HG02870 (cell line): ENCODE data around the gene ERF.
A peak's percentile ranks its signal among the peaks of the same experiment; 100 is the strongest.
"Not testable (repeated sequence)": the region's sequence is repeated elsewhere in the genome, so short reads cannot be mapped to it uniquely, and the experiment has no call there.

Experiments
- ATAC-seq: cut with Tn5 transposase; IDR thresholded peaks from one replicate; pipeline ENCODE4 v1.9.1; 2021; ENCODE audit warnings: mild to moderate bottlenecking, moderate library complexity; ENCODE audit not compliant: unreplicated experiment

The ERF gene

DNA sequence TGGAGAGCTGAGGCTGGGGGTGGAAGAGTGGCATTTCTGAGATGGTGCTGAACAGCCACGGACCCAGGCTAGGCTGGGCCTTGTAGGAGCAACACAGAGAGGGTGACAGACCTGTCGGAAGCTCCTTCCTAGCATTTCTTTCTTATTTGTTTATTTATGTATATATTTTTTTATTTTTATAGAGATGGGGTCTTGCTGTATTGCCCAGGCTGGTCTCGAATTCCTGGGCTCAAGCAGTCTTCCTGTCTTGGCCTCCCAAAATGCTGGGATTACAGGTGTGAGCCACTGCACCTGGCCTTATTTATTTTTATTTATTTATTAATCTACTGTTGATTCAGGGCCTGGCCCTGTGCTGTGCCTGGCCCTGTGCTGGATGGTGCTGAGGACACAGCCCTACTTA lies 20.6 kb upstream of the ERF start:
- no peak for ATAC-seq

DNA sequence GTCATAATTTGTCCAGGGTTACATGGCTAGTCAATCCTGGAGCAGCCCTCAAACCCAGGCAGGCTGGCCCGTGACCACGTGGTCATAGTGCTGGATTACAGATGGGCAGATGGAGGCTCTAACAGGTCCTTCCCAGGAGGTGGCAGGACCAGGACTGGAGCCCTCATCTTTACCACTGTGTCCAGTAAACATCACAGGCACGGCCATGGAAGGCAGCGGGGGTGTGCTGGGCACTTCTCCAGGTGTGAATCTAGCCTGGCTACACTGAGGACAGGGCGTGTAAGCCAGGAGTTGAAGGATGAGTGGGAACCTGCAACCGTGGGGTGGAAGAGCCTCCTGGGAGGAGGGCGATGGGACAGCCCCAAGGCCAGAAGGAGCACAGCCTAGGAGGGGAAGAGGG lies 20.2 kb upstream of the ERF start:
- ATAC-seq = no peak

- ATAC-seq = no peak
Measured at GRCh38 chr19:42274065-42274682, 19.2 kb upstream of the ERF start.

DNA sequence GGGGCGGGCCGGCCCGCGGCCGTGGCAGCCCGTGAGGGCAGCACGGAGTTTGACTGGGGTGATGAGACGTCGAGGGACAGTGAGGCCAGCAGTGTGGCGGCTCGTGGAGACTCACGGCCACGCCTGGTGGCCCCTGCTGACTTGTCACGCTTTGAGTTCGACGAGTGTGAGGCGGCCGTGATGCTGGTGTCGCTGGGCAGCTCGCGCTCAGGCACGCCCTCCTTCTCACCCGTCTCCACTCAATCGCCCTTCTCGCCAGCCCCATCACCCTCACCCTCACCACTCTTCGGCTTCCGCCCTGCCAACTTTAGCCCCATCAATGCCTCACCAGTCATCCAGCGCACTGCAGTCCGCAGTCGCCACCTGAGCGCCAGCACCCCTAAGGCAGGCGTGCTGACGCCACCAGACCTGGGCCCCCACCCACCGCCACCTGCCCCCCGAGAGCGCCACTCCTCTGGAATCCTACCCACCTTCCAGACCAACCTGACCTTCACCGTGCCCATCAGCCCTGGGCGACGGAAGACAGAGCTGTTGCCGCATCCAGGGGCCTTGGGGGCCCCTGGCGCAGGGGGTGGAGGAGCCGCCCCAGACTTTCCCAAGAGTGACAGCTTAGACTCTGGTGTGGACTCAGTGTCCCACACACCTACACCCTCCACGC lies 18.6 kb upstream of the ERF start:
- no peak for ATAC-seq

- no peak for ATAC-seq
Measured at GRCh38 chr19:42272989-42273406, 18.1 kb upstream of the ERF start.

- no peak for ATAC-seq
Measured at GRCh38 chr19:42272535-42272897, 17.6 kb upstream of the ERF start.

GRCh38 chr19:42271861-42272534 lies 17.1 kb upstream of the ERF start:
- ATAC-seq = no peak

- ATAC-seq = no peak
Measured at GRCh38 chr19:42271045-42271419, 16.1 kb upstream of the ERF start.

DNA sequence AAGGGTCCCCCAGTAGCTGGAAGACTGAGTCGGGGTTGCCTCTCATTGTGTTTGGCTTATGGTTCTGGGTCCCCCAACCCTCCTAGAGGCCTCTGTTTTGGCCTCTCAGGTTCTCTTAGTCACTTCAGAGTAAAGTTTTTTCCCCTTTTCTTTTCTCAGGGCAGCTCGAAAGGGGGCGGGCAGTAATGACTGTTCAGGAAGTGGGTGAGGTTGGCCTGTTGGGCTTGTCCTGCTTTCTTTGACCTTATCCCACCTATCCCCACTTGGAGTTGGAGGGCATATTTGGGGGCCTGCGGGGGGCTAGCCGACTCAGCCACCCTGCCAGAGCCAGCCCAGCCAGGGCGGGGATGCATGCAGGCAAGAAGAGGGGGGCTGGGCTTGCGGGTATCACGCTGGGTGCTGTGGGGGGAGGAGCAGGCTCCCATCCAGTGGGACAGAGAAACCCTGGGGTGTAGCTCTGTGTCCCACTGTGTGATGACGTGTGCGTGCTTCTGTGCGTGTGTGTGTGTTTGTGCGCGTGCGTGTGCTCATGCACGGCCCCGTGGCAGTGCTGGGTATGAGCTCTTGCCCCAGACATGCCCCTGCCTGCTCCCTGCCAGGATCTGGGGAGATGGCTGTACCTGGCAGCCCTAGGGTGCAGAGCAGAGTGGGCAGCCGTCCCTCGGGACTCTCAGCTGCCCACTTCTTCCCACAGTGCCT lies 15.6 kb upstream of the ERF start:
- no peak for ATAC-seq

GRCh38 chr19:42269478-42270345 lies 14.8 kb upstream of the ERF start:
- no peak for ATAC-seq

DNA sequence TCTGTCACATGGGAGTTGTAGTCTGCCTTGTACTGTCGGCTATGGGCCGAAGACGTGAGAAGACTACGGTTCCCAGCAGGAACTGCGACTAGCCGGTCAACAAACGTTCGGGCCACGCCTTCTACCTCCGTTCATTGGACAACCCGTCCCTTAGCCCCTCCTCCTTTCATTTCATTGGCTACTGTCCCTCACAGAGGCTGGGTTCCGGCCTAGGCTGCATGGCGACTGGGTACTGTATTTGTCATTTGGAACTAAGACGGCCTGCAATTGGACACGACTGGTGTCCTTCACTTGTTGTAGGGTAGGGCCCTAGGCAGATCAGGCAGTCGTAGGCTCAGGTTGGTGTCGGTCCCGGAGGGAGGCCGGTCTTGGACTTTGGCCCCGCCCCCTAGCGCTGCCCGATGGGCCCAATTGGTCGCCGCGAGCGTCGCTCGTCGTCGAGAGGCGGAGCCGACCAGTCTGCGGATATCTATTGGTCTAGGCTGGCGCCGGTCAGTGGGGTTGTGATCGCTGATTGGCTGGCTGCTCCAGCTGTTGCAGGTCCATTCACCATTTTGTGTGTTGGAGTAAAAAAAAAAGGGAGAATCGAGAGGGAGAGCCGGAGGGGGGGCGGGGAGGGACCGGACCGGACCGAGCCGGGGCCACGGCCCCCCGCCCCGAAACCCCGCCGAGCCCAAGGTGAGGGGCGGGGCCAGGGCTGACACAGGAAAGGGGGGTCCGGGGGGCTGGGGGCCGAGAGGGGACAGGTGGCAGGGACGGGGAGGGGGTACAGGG lies 14.0 kb upstream of the ERF start, which contains the start of gene CIC:
Gene CIC (plus strand): TSS at position 549 of the 774 bp plus-strand sequence. CDS start 2,532 bp downstream, outside the sequence.
- peak; percentile 70 for ATAC-seq

GRCh38 chr19:42268142-42268703 lies 13.3 kb upstream of the ERF start:
- peak; percentile 51 for ATAC-seq

GRCh38 chr19:42267644-42268141 lies 12.8 kb upstream of the ERF start:
- ATAC-seq = no peak

- not testable (repeated sequence) for ATAC-seq
Measured at GRCh38 chr19:42266928-42267603, 12.1 kb upstream of the ERF start.

DNA sequence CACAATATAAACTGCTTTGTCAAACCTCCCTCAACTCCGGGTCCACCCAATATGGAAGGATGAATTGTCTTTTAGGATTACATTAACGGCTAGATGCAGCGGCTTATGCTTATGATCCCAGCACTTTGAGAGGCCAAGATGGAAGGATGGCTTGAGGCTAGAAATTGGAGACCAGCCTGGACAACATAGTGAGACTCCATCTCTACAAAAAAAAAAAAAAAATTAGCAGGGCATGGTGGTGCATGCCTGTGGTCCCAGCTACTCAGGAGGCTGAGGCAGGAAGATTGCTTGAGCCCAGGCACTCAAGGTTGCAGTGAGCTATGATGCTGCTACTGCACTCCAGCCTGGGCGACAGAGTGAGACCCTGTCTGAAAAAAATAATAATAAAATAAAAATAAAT lies 11.2 kb upstream of the ERF start:
- not testable (repeated sequence) for ATAC-seq

DNA sequence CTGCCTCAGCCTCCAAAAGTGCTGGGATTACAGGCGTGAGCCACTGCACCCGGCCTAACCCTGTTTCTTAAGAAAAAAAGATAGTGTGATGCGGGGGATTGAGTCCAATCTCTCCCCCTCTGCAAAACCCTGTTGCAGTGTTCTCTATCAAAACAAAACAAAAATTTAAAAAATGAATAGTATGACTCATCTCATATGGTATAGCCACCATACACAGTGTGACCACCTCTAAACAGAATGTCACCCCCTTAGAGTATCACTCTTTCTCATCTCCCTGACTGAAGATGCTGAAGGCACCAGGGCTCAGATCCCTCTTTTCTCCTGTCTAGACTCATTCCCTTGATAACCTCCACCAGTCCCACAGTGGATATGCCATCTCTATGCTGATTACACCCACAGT lies 6.8 kb upstream of the ERF start:
- ATAC-seq = no peak

DNA sequence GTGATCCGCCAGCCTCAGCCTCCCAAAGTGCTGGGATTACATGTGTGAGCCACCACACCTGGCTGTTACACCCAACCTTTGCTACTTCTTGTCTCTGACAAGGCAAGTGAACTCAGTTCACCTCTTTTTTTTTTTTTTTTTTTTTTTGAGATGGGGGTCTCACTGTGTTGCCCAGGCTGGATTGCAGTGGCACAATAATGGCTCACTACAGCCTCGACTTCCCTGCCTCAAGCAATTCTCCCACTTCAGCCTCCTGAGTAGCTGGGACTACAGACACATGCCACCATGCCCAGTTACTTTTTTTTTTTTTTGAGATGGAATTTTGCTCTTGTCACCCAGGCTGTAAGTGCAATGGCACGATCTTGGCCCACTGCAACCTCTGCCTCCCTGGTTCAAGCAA lies 2.9 kb upstream of the ERF start:
- ATAC-seq = not testable (repeated sequence)

GRCh38 chr19:42255766-42256745 lies 1.1 kb upstream of the ERF start:
- no peak for ATAC-seq
